GM19043 (cell line): ENCODE results near the gene HNRNPF.
A peak's percentile ranks its signal among the peaks of the same experiment; 100 is the strongest.
"Not testable (repeated sequence)": the region's sequence is repeated elsewhere in the genome, so short reads cannot be mapped to it uniquely, and the experiment has no call there.

ENCODE experiments used
- ATAC-seq: cut with Tn5 transposase; IDR thresholded peaks from one replicate; pipeline ENCODE4 v1.9.1; 2021; ENCODE audit warnings: low read depth; ENCODE audit not compliant: unreplicated experiment

Gene HNRNPF

GRCh38 chr10:43353495-43354329 is 55.3 kb downstream of the HNRNPF start:
- no peak for ATAC-seq

- no peak for ATAC-seq
Measured at GRCh38 chr10:43352951-43353350, 56.0 kb downstream of the HNRNPF start.

GRCh38 chr10:43351301-43351700 is 57.7 kb downstream of the HNRNPF start:
- no peak for ATAC-seq

- ATAC-seq = no peak
Measured at GRCh38 chr10:43350686-43351085, 58.3 kb downstream of the HNRNPF start.

- no peak for ATAC-seq
Measured at GRCh38 chr10:43350156-43350555, 58.8 kb downstream of the HNRNPF start.

- peak; percentile 100 for ATAC-seq
Measured at GRCh38 chr10:43348511-43349312, 60.3 kb downstream of the HNRNPF start.

- ATAC-seq = no peak
Measured at GRCh38 chr10:43347997-43348396, 61.0 kb downstream of the HNRNPF start.

GRCh38 chr10:43344051-43344450 is 64.9 kb downstream of the HNRNPF start:
- ATAC-seq = no peak

GRCh38 chr10:43343126-43343525 is 65.9 kb downstream of the HNRNPF start:
- no peak for ATAC-seq

- no peak for ATAC-seq
Measured at GRCh38 chr10:43342279-43343125, 66.5 kb downstream of the HNRNPF start.

GRCh38 chr10:43341450-43341849 is 67.5 kb downstream of the HNRNPF start:
- ATAC-seq = no peak

- ATAC-seq = no peak
Measured at GRCh38 chr10:43340619-43341018, 68.4 kb downstream of the HNRNPF start.

GRCh38 chr10:43340101-43340500 is 68.9 kb downstream of the HNRNPF start:
- no peak for ATAC-seq

- ATAC-seq = no peak
Measured at GRCh38 chr10:43339136-43339535, 69.8 kb downstream of the HNRNPF start.

- no peak for ATAC-seq
Measured at GRCh38 chr10:43338117-43338516, 70.9 kb downstream of the HNRNPF start.

- not testable (repeated sequence) for ATAC-seq
Measured at GRCh38 chr10:43337536-43337935, 71.5 kb downstream of the HNRNPF start.

- ATAC-seq = no peak
Measured at GRCh38 chr10:43336641-43337318, 72.2 kb downstream of the HNRNPF start.

GRCh38 chr10:43336061-43336460 is 72.9 kb downstream of the HNRNPF start:
- ATAC-seq = no peak
